Measurements from ENCODE around the gene PLEKHM2. TPM values are rescaled to one million over a fixed set of nuclear protein-coding genes. Genes with fewer than 3 reads are reported as not detected.
A peak's percentile ranks its signal among the peaks of the same experiment; 100 is the strongest.
"Not testable (repeated sequence)": the region's sequence is repeated elsewhere in the genome, so short reads cannot be mapped to it uniquely, and the experiment has no call there.

Gene PLEKHM2
- total RNA-seq, 1 donor from 2014 or later: 90.9 TPM

- H3K9me3 ChIP-seq: no peaks in the 10 kb centered on the region
- DNase-seq (no peak), ATAC-seq (peak; percentile 25)
- H3K27ac ChIP-seq: no peak overlapping the region
- no peak for TF ChIP-seq CTCF (IDR thresholded peaks at IDR 0.05)
- intact Hi-C loops (cut with DNase I): no loop called here
- H3K4me1 ChIP-seq: peaks cover 32% of the 10 kb centered on the region
- no peaks in the 10 kb centered on the region for H3K27me3 ChIP-seq
- H3K4me3 ChIP-seq: no peak overlapping the region
- peaks cover 3% of the 10 kb centered on the region for H3K36me3 ChIP-seq
Measured at GRCh38 chr1:15691434-15692032, 7.4 kb downstream of the PLEKHM2 start.

DNA sequence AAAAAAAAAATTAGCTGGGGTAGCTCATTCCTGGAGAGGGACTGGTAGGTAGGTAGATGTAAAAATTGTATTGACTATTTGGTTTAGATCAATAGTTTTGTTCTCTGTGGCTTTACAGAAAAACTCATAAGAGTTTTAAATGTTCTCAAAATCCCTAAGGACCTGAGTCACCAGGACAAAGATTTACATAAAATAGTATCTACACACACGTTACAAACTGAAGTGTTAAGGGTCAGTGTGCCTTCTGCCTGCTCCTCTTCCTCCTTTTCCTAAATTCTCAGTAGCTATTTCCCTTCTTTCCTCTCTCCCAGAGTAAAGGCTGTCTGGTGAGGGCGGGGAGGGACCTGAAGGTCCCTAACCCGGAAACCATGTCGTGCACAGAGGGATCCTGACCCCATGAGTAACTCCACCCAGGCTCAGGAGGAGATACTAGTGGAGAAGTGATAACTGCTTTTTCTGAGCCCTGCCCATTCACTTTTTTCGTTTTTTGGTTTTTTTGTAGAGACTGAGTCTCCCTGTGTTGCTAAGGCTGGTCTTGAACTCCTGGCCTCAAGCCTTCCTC, 8.1 kb downstream of the PLEKHM2 start:
- Histone ChIP-seq H3K4me3 (no peak overlapping the region), H3K36me3 (peaks cover 6% of the 10 kb centered on the region), H3K27me3 (no peaks in the 10 kb centered on the region), H3K9me3 (no peaks in the 10 kb centered on the region), H3K27ac (no peak overlapping the region), H3K4me1 (peaks cover 37% of the 10 kb centered on the region)
- intact Hi-C loops (cut with DNase I): no loop called here
- DNase-seq: no peak
- ATAC-seq: peak; percentile 29
- no peak for TF ChIP-seq CTCF (IDR thresholded peaks at IDR 0.05)

DNA sequence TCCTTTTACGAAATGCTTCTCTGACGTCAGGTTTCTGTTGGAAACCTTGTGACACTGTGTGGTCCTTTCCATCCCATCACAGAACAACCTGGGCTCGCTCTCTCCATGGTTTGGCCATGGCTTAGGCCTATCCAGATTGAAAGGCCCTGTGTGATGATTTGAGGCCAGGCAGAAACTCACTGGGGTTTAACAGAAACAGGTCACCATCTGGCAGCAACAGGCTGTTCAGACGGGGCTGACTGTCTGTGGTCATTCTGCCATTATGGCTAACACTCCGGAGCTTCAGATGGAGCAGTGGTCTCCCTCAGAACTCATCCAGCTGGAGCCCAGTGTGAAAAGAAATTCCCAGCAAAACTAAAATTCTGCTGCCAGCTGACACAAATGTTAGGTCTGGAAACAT, 9.3 kb downstream of the PLEKHM2 start:
- Histone ChIP-seq H3K4me1 (peaks cover 46% of the 10 kb centered on the region), H3K27me3 (no peaks in the 10 kb centered on the region), H3K4me3 (no peak overlapping the region), H3K27ac (no peak overlapping the region), H3K36me3 (peaks cover 6% of the 10 kb centered on the region), H3K9me3 (no peaks in the 10 kb centered on the region)
- intact Hi-C loops (cut with DNase I): no loop called here
- no peak for DNase-seq
- no peak for ATAC-seq
- TF ChIP-seq CTCF (IDR thresholded peaks at IDR 0.05): no peak

DNA sequence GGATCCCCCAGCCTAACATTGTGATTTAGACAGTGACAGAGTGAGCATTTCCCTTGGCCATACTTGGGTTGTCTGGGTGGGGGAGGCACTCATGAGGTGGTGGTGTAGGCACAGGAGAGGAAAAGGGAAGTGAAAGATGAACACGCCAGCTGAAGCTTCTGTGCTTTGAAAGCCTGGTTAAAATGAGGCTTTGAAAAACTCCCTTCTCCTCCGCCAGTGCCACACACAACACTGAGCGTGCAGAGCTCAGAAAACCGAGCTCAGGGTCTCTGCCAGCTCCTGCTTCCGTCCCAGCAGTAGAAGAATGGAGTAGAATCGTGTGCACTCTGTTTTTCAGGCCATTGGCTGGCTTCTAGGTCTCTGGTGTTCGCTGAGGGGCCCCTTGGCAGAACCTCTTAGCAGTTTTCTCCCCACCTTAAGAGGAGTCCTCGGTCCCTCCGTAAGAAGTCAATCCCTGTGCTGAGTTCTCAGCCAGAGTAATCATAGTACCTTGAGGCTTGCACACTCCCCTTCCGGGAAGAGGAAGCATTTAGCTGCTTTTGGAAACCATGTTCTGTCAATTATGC, 12.9 kb downstream of the PLEKHM2 start:
- peaks cover 6% of the 10 kb centered on the region for H3K36me3 ChIP-seq
- H3K27me3 ChIP-seq: no peaks in the 10 kb centered on the region
- peak; percentile 83 for ATAC-seq
- H3K4me3 ChIP-seq: peak overlapping the region; percentile 16
- H3K9me3 ChIP-seq: no peaks in the 10 kb centered on the region
- H3K27ac ChIP-seq: peak overlapping the region; percentile 60
- no peak for DNase-seq
- H3K4me1 ChIP-seq: peaks cover 49% of the 10 kb centered on the region
- TF ChIP-seq CTCF (IDR thresholded peaks at IDR 0.05): no peak
- intact Hi-C loops (cut with DNase I): no loop called here

DNA sequence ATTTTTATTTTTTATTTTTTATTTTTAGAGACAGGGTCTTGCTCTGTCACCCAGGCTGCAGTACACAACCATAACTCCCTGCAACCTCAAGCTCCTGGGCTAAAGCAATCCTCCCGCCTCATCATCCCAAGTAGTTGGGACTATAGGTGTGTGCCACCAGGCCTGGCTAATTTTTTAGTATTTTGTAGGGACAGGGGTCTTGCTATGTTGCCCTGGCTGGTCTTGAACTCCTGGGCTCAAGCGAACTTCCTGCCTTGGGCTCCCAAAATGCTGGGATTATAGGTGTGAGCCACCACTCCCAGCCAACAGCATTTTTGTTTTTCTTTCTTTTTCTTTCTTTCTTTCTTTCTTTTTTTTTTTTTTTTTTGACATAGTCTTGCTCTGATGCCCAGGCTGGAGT, 14.1 kb downstream of the PLEKHM2 start:
- H3K4me1 ChIP-seq: peaks cover 51% of the 10 kb centered on the region
- no peak for ATAC-seq

GRCh38 chr1:15699321-15699720, 15.2 kb downstream of the PLEKHM2 start:
- ATAC-seq; intact Hi-C loops (cut with DNase I): not testable (repeated sequence)
- H3K4me1 ChIP-seq: peaks cover 62% of the 10 kb centered on the region

More for the DNA sequence above, 14.1 kb downstream of the PLEKHM2 start:
- no peaks in the 10 kb centered on the region for H3K9me3 ChIP-seq
- DNase-seq: no peak
- H3K27ac ChIP-seq: no peak overlapping the region
- no peaks in the 10 kb centered on the region for H3K27me3 ChIP-seq
- H3K4me3 ChIP-seq: no peak overlapping the region
- peaks cover 6% of the 10 kb centered on the region for H3K36me3 ChIP-seq
- intact Hi-C loops (cut with DNase I): no loop called here
- no peak for TF ChIP-seq CTCF (IDR thresholded peaks at IDR 0.05)

More at GRCh38 chr1:15699321-15699720, 15.2 kb downstream of the PLEKHM2 start:
- H3K36me3 ChIP-seq, H3K9me3 ChIP-seq, H3K27ac ChIP-seq, H3K27me3 ChIP-seq, DNase-seq, H3K4me3 ChIP-seq: not testable (repeated sequence)

Measured in upper lobe of right lung (tissue), 1 donor.